G401.6 (cell line): ENCODE data around the gene DSTN.
A peak's percentile ranks its signal among the peaks of the same experiment; 100 is the strongest.

ENCODE experiments used
- FAIRE-seq: peaks from 2 replicates; lab custom pipeline; 2012; peaks lifted over from hg19 to GRCh38; lab: Jason Lieb, UNC

DSTN gene

GRCh38 chr20:17613328-17614175 is 43.7 kb downstream of the DSTN start:
- FAIRE-seq, result no peak

GRCh38 chr20:17614176-17614811 is 44.4 kb downstream of the DSTN start:
- FAIRE-seq, result no peak

- no peak for FAIRE-seq
Measured at GRCh38 chr20:17614812-17615644, 45.2 kb downstream of the DSTN start.

- FAIRE-seq, result no peak
Measured at GRCh38 chr20:17615645-17616479, 46.0 kb downstream of the DSTN start.

GRCh38 chr20:17616480-17617211 is 46.8 kb downstream of the DSTN start:
- FAIRE-seq, result no peak

- peak; percentile 55 for FAIRE-seq
Measured at GRCh38 chr20:17617212-17617867, 47.5 kb downstream of the DSTN start.

- FAIRE-seq, result no peak
Measured at GRCh38 chr20:17617868-17618672, 48.2 kb downstream of the DSTN start.

GRCh38 chr20:17618673-17619013 is 48.8 kb downstream of the DSTN start:
- no peak for FAIRE-seq

GRCh38 chr20:17619351-17620093 is 49.6 kb downstream of the DSTN start:
- FAIRE-seq, result no peak

GRCh38 chr20:17620371-17621228 is 50.7 kb downstream of the DSTN start:
- no peak for FAIRE-seq

GRCh38 chr20:17621229-17621968 is 51.5 kb downstream of the DSTN start:
- FAIRE-seq, result no peak

GRCh38 chr20:17622086-17622850 is 52.4 kb downstream of the DSTN start:
- FAIRE-seq, result no peak

GRCh38 chr20:17622851-17623508 is 53.1 kb downstream of the DSTN start:
- no peak for FAIRE-seq

- FAIRE-seq, result no peak
Measured at GRCh38 chr20:17624070-17624469, 54.2 kb downstream of the DSTN start.

GRCh38 chr20:17624551-17625245 is 54.8 kb downstream of the DSTN start:
- no peak for FAIRE-seq
